GM12874 (cell line): Measurements from ENCODE around the gene PDLIM4.

Experiments used
- CTCF ChIP-seq: IDR thresholded peaks from 2 replicates; pipeline ENCODE4 v1.5.1; 2011; ENCODE audit warnings: low read depth, mild to moderate bottlenecking, control low read depth, low read length, moderate library complexity; ENCODE audit not compliant: insufficient read depth

The PDLIM4 gene

DNA sequence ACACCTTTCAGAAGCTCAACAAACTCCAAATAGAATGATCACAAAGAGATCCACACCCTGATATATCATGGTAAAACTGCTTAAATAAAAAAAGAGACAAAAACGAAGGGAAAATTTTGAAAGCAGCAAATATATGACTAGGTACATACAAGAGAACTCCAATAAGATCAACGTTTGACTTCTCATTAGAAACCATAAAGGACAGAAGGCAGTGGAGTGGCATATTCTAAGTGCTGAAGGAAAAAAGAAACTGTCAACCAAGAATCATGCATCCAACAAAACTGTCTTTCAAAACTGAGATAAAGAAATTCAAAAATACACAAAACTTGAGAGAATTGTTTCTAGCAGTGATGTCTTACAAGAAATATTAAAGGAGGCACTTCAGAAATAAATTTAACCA is 47.9 kb downstream of the PDLIM4 start:
- TF ChIP-seq CTCF, result no peak

GRCh38 chr5:132308701-132309100 is 51.2 kb downstream of the PDLIM4 start:
- no peak for TF ChIP-seq CTCF

DNA sequence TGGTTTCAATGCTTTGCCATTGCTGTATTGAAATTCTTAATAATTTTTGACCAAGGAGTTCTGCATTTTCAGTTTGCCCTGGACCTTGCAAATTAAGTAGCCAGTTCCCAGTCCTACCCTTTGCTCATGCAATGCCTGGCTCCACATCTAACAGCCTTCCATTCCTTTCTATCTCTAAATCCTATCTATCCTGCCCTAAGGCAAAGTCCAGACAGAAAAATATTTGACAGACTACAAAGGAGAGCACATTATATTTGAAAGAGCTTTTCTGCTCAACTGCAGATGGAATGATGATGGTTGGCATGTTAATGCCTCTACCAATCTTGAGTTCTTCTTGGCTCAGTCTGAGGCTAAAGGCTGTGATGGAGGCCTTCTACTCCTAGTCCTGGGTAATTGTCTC is 52.2 kb downstream of the PDLIM4 start:
- TF ChIP-seq CTCF, result no peak

GRCh38 chr5:132310141-132310834 is 52.8 kb downstream of the PDLIM4 start:
- no peak for TF ChIP-seq CTCF

DNA sequence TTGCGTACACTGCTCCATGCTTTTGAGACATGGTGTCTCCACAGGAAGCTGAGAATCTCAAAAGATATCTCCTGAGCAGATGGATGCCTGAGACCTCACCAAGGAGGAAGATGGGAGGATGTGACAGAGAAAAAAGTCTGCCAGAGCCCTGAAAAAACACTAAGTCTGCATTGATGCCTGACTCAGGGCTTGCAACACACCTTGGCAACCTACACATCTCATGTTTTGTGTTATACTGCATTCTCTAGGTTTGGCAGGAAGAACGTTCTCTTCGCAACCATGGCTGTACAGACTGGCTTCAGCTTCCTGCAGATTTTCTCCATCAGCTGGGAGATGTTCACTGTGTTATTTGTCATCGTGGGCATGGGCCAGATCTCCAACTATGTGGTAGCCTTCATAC is 55.9 kb downstream of the PDLIM4 start:
- TF ChIP-seq CTCF, result no peak

DNA sequence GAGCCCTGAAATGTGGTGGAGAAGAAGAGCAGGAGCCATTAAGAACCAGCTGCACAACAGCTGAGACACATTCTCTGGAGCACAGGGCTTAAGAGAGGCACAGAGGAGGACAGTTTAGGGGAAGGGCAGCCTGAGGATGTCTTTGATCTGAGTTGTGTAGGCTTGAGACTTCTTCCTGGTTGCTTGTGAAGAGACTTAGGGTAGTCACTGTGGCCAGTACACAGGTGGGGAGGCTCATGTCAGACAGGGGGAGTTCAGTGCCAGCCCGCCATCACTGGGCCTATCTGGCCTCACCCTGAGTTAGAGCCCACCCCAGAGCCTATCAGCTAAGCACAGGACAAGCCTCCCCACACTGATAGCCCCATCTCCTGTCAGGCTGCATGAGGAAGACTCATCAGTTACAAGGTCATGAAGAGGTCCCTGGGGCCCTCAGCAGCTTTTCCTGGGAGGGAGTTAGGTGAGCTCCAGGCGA is 56.5 kb downstream of the PDLIM4 start:
- TF ChIP-seq CTCF, result no peak

GRCh38 chr5:132315529-132316067 is 58.1 kb downstream of the PDLIM4 start:
- no peak for TF ChIP-seq CTCF

GRCh38 chr5:132319975-132320374 is 62.5 kb downstream of the PDLIM4 start:
- no peak for TF ChIP-seq CTCF
